Kidney (tissue), 14 donors: Measurements from ENCODE around the gene VAMP7. TPM values are rescaled to one million over a fixed set of nuclear protein-coding genes. Genes with fewer than 3 reads are reported as not detected.

Source experiments
- DNase-seq, 5 donors: peaks; one replicate each; pipeline ENCODE4 v3.0.0-alpha.2; 2013 to 2020
- FAIRE-seq: peaks from 2 replicates; lab custom pipeline; 2012; peaks lifted over from hg19 to GRCh38; lab: Jason Lieb, UNC
- H3K27ac ChIP-seq, 2 donors: one replicate each; pipeline ENCODE4 v1.7.0; 2013; ENCODE audit warnings: low read depth in 2 of 2, low read length in 2 of 2, inconsistent platforms in 1 of 2
- H3K27me3 ChIP-seq: one replicate; pipeline ENCODE4 v1.7.1; 2013; ENCODE audit warnings: low read length, inconsistent platforms; ENCODE audit not compliant: control insufficient read depth, insufficient read depth
- H3K36me3 ChIP-seq, 3 donors: one replicate each; pipeline versions ENCODE4 v1.7.0 to v1.7.1; 2013; ENCODE audit warnings: low read length in 3 of 3, control low read depth in 1 of 3, inconsistent platforms in 1 of 3; ENCODE audit not compliant: insufficient read depth in 3 of 3, control insufficient read depth in 2 of 3
- H3K4me1 ChIP-seq, 3 donors: one replicate each; pipeline versions ENCODE4 v1.7.0 to v1.7.1; 2013; ENCODE audit warnings: low read length in 3 of 3, inconsistent platforms in 1 of 3, low read depth in 1 of 3; ENCODE audit not compliant: control insufficient read depth in 2 of 3, insufficient read depth in 2 of 3
- H3K4me3 ChIP-seq, 3 donors: one replicate each; pipeline versions ENCODE4 v1.7.0 to v1.8.1; 2013; ENCODE audit warnings: low read length in 3 of 3, control low read depth in 1 of 3, inconsistent platforms in 1 of 3
- H3K9ac ChIP-seq, 3 donors: one replicate each; pipeline versions ENCODE4 v1.7.0 to v1.7.1; 2013; ENCODE audit warnings: low read length in 3 of 3, control low read depth in 1 of 3, inconsistent platforms in 1 of 3
- H3K9me3 ChIP-seq, 3 donors: one replicate each; pipeline versions ENCODE4 v1.7.0 to v1.7.1; 2013; ENCODE audit warnings: low read length in 3 of 3, control low read depth in 1 of 3, inconsistent platforms in 1 of 3; ENCODE audit not compliant: control insufficient read depth in 2 of 3, insufficient read depth in 1 of 3
- CTCF ChIP-seq: IDR thresholded peaks from 3 replicates; pipeline ENCODE4 v1.5.1; 2012; ENCODE audit warnings: mild to moderate bottlenecking, moderate library complexity, borderline replicate concordance; ENCODE audit not compliant: insufficient read depth; ENCODE audit errors: extremely low read depth
- intact Hi-C: fragments of 100-400 bp; cut with DNase I; formaldehyde crosslinking; loops from one replicate; pipeline ENCODE4 v1.11.1; 2022
- polyA plus RNA-seq: library from polyadenylated mRNA; stranded (reverse); fragments of 350-450 nt; fragmentation: Illumina TruSeq; extraction: RNeasy Lipid Tissue Mini Kit (QIAGEN cat#74804); gene quantifications from one replicate; pipeline ENCODE4 v1.2.3, GENCODE V29; 2014; ENCODE audit warnings: low read depth, low replicate concordance; ENCODE audit not compliant: insufficient read depth
- total RNA-seq: library from RNA; stranded (reverse); fragmentation: NEBNext Ultra II Directional; extraction: Animal tissue kit (Norgen Biotek cat#: 25700); gene quantifications from one replicate; pipeline ENCODE4 v1.2.1, GENCODE V29; 2021
- donor health status: control.
- donor health status: control.
- donor health status: control.
- donor health status: control.
- donor health status: control.
- donor health status: DM: yes; HTN: yes; CAD: no.
- donor health status: Normal renal cell carcinoma (clear cell type).

VAMP7 gene
- total and polyA plus RNA-seq, 2 donors from 2014 or later: 32.5 to 40.4 TPM

- H3K4me3 ChIP-seq: no peak overlapping the region
- intact Hi-C loops: no loop called here
- no peaks in the 10 kb centered on the region for H3K4me1 ChIP-seq
- H3K36me3 ChIP-seq: no peaks in the 10 kb centered on the region
- no peaks in the 10 kb centered on the region for H3K9me3 ChIP-seq
- no peaks in the 10 kb centered on the region for H3K27me3 ChIP-seq
- DNase-seq (no peak), FAIRE-seq (no peak)
- no peak for TF ChIP-seq CTCF
- H3K27ac ChIP-seq: no peak overlapping the region
- no peak overlapping the region for H3K9ac ChIP-seq
These were observed 4.4 kb upstream of the VAMP7 start for GRCh38 chrX:155876704-155877103.

- Histone ChIP-seq H3K4me1 (no peaks in the 10 kb centered on the region), H3K4me3 (no peak overlapping the region), H3K36me3 (no peaks in the 10 kb centered on the region), H3K27ac (no peak overlapping the region), H3K27me3 (no peaks in the 10 kb centered on the region), H3K9ac (no peak overlapping the region), H3K9me3 (no peaks in the 10 kb centered on the region)
- intact Hi-C loops: no loop called here
- FAIRE-seq: no peak
- no peak for TF ChIP-seq CTCF
- no peak for DNase-seq
These were observed 3.9 kb upstream of the VAMP7 start for GRCh38 chrX:155877288-155877687.

- DNase-seq: no peak
- Histone ChIP-seq H3K36me3 (no peaks in the 10 kb centered on the region), H3K4me1 (no peaks in the 10 kb centered on the region), H3K4me3 (peak overlapping the region; percentile 78 to 90 (median 88)), H3K27ac (no peak overlapping the region), H3K9ac (peak overlapping the region in 2 of 3 donors; percentile 69 to 90), H3K9me3 (no peaks in the 10 kb centered on the region), H3K27me3 (no peaks in the 10 kb centered on the region)
- TF ChIP-seq CTCF: no peak
- FAIRE-seq: no peak
- intact Hi-C loops: no loop called here
These were observed 473 bp upstream of the VAMP7 start for GRCh38 chrX:155880586-155881157.

- Histone ChIP-seq H3K27ac (no peak overlapping the region), H3K36me3 (peaks cover 0 to 7% (median 0%) of the 10 kb centered on the region in 3 donors), H3K9me3 (no peaks in the 10 kb centered on the region), H3K4me1 (no peaks in the 10 kb centered on the region), H3K9ac (no peak overlapping the region), H3K27me3 (no peaks in the 10 kb centered on the region), H3K4me3 (no peak overlapping the region)
- no peak for TF ChIP-seq CTCF
- intact Hi-C loops: no loop called here
- FAIRE-seq: no peak
- DNase-seq: no peak
These were observed 5.3 kb downstream of the VAMP7 start for GRCh38 chrX:155886409-155886808.
